ENCODE measurements around the gene ATRIP. TPM values are rescaled to one million over a fixed set of nuclear protein-coding genes. Genes with fewer than 3 reads are reported as not detected.

The ATRIP gene
- polyA plus RNA-seq, 1 donor from 2014 or later, result 11.1 TPM

- Histone ChIP-seq H3K4me3 (ENCODE audit: low read length) (no peak overlapping the region), H3K9me2 (ENCODE audit: insufficient read depth, low read length) (no peaks in the 10 kb centered on the region), H3K27ac (ENCODE audit: low read length) (no peak overlapping the region), H3K4me2 (ENCODE audit: low read length) (no peak overlapping the region), H4K20me1 (ENCODE audit: insufficient read depth) (no peaks in the 10 kb centered on the region), H3K79me2 (replicated peaks; ENCODE audit: insufficient read depth, low read length) (no peaks in the 10 kb centered on the region), H3K27me3 (ENCODE audit: insufficient read depth, low read depth, low read length) (no peaks in the 10 kb centered on the region), H3K9me3 (ENCODE audit: low read length) (no peaks in the 10 kb centered on the region), H3K36me3 (ENCODE audit: insufficient read depth, low read length) (no peaks in the 10 kb centered on the region), H2AFZ (ENCODE audit: low read depth, low read length) (no peak overlapping the region), H3K9ac (ENCODE audit: low read length) (no peak overlapping the region), H3F3A (ENCODE audit: insufficient read depth, low read length, poor library complexity, severe bottlenecking) (no peaks in the 10 kb centered on the region)
- no peak for TF ChIP-seq MXI1 (conservative IDR thresholded peaks at IDR 0.05; ENCODE audit: poor library complexity, severe bottlenecking)
- TF ChIP-seq POLR2AphosphoS5 (IDR thresholded peaks at IDR 0.05), result no peak
- no peak for TF ChIP-seq SMC3 (conservative IDR thresholded peaks at IDR 0.05; ENCODE audit: poor library complexity)
- TF ChIP-seq CTCF (IDR thresholded peaks at IDR 0.05; ENCODE audit: poor library complexity, severe bottlenecking), result no peak
- no peak for TF ChIP-seq TAF1 (IDR thresholded peaks at IDR 0.05; ENCODE audit: low read depth)
- TF ChIP-seq EZH2 (IDR thresholded peaks at IDR 0.05; ENCODE audit: borderline replicate concordance, insufficient read depth, low read length, poor library complexity, severe bottlenecking), result no peak
- no peak for TF ChIP-seq REST (IDR thresholded peaks at IDR 0.05; ENCODE audit: borderline replicate concordance)
- TF ChIP-seq RAD21 (conservative IDR thresholded peaks at IDR 0.05), result no peak
- no peak for TF ChIP-seq EP300 (conservative IDR thresholded peaks at IDR 0.05; ENCODE audit: poor library complexity, severe bottlenecking)
Measured at GRCh38 chr3:48514431-48515227, 68.1 kb downstream of the ATRIP start.

Other genes with a start within 250 kb of the ATRIP start
- gene CAMP, start 223.2 kb upstream of the ATRIP start, polyA plus RNA-seq, result not detected in 2 replicates
- gene ZNF589, start 205.6 kb upstream of the ATRIP start, polyA plus RNA-seq, result 19.4 and 28.5 TPM in 2 replicates
- 31.6 and 39.1 TPM in 2 replicates for gene NME6, start 145.4 kb upstream of the ATRIP start, polyA plus RNA-seq
- not detected in 2 replicates for gene SPINK8, start 113.1 kb upstream of the ATRIP start, polyA plus RNA-seq
- not detected in 2 replicates for gene FBXW12, start 74.5 kb upstream of the ATRIP start, polyA plus RNA-seq
- gene PLXNB1, start 16.7 kb upstream of the ATRIP start, polyA plus RNA-seq, result 134 and 148 TPM in 2 replicates
- gene CCDC51, start 6.6 kb upstream of the ATRIP start, polyA plus RNA-seq, result 27.2 and 29.0 TPM in 2 replicates
- 1,717 and 1,747 TPM in 2 replicates for gene TMA7, start 6.5 kb upstream of the ATRIP start, polyA plus RNA-seq
- gene SHISA5, start 57.4 kb downstream of the ATRIP start, polyA plus RNA-seq, result 121 and 142 TPM in 2 replicates
- 29.4 and 32.4 TPM in 2 replicates for gene PFKFB4, start 110.1 kb downstream of the ATRIP start, polyA plus RNA-seq
- gene UCN2, start 117.0 kb downstream of the ATRIP start, polyA plus RNA-seq, result 0.68 and 2.0 TPM in 2 replicates
- gene COL7A1, start 148.6 kb downstream of the ATRIP start, polyA plus RNA-seq, result 45.3 and 53.6 TPM in 2 replicates
- 267 and 333 TPM in 2 replicates for gene UQCRC1, start 162.9 kb downstream of the ATRIP start, polyA plus RNA-seq
- gene TMEM89, start 175.0 kb downstream of the ATRIP start, polyA plus RNA-seq, result 0.52 TPM in 1 of 2 replicates, not detected in the other
- 23.6 and 25.7 TPM in 2 replicates for gene SLC26A6, start 188.7 kb downstream of the ATRIP start, polyA plus RNA-seq
- gene CELSR3, start 216.1 kb downstream of the ATRIP start, polyA plus RNA-seq, result 54.9 and 65.5 TPM in 2 replicates
- 19.0 and 29.3 TPM in 2 replicates for gene NCKIPSD, start 239.2 kb downstream of the ATRIP start, polyA plus RNA-seq

Measured in neural cell (in vitro differentiated cells).